BE2C (cell line): ENCODE results near the gene FAM136A.

Source experiments
- DNase-seq: peaks from one replicate; pipeline ENCODE4 v3.0.0-alpha.2; 2020
- H3K27me3 ChIP-seq: fragments of 250-450 bp; sonication (Bioruptor Pico); 2 replicates; pipeline ENCODE4 v1.5.1; 2020; ENCODE audit warnings: mild to moderate bottlenecking
- H3K36me3 ChIP-seq: fragments of 250-450 bp; sonication (Bioruptor Pico); 2 replicates; pipeline ENCODE4 v1.5.1; 2020; ENCODE audit warnings: mild to moderate bottlenecking
- H3K4me1 ChIP-seq: fragments of 250-450 bp; sonication (Bioruptor Pico); 2 replicates; pipeline ENCODE4 v1.5.1; 2020
- H3K4me3 ChIP-seq: 2 replicates; pipeline ENCODE4 v1.5.1; 2011; ENCODE audit warnings: low read depth, low read length
- H3K9me3 ChIP-seq: fragments of 250-450 bp; sonication (Bioruptor Pico); 2 replicates; pipeline ENCODE4 v1.5.1; 2020
- TF ChIP-seq, protein P1 (sequence below): IDR thresholded peaks from 2 replicates; pipeline ENCODE4 v1.5.1; 2012; ENCODE audit warnings: mild to moderate bottlenecking, low read depth, low read length

Gene FAM136A

DNA sequence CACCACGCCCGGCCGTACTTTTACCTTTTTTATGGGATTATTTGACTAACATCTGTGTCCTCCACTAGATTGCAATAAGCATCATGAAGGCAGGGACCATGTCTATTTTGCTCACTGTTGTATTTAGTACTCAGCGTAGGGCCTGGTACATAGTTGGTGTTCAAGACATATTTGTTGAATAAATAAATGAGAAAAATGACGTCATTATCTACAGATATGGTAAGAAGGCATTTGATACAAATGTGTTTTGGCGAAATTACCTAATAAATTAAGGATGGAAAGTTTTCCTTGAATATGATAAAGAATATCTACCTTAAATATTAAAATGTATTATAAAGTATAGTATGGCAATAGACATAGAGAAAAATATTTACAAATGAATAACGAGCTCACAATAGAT lies 24.0 kb upstream of the FAM136A start:
- no peak overlapping the region for H3K4me3 ChIP-seq
- no peaks in the 10 kb centered on the region for H3K9me3 ChIP-seq
- H3K27me3 ChIP-seq, result no peaks in the 10 kb centered on the region
- H3K4me1 ChIP-seq, result no peaks in the 10 kb centered on the region
- TF ChIP-seq, protein P1, sequence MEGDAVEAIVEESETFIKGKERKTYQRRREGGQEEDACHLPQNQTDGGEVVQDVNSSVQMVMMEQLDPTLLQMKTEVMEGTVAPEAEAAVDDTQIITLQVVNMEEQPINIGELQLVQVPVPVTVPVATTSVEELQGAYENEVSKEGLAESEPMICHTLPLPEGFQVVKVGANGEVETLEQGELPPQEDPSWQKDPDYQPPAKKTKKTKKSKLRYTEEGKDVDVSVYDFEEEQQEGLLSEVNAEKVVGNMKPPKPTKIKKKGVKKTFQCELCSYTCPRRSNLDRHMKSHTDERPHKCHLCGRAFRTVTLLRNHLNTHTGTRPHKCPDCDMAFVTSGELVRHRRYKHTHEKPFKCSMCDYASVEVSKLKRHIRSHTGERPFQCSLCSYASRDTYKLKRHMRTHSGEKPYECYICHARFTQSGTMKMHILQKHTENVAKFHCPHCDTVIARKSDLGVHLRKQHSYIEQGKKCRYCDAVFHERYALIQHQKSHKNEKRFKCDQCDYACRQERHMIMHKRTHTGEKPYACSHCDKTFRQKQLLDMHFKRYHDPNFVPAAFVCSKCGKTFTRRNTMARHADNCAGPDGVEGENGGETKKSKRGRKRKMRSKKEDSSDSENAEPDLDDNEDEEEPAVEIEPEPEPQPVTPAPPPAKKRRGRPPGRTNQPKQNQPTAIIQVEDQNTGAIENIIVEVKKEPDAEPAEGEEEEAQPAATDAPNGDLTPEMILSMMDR, result no peak
- no peak for DNase-seq
- H3K36me3 ChIP-seq, result no peaks in the 10 kb centered on the region

DNA sequence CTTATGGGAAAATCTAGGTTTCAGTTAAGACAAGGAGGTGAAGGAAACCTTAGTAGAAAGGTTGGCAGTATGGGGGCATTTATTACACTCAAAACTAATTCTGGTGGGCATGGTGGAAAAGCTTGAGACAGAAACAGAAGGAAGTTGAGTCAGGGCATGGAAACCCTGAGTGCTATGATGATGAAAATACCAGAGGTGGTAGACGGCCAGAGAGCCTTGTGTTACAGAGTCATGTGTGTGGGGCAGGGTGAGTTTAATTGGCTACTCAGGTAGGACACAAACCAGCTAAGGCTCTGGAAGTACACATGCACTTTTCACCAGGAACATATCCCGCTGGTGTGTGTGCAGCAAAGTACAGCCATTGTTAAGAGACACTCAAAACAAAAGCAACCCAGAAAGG lies 20.7 kb upstream of the FAM136A start:
- DNase-seq, result no peak
- Histone ChIP-seq H3K4me1 (no peaks in the 10 kb centered on the region), H3K27me3 (no peaks in the 10 kb centered on the region), H3K36me3 (no peaks in the 10 kb centered on the region), H3K9me3 (no peaks in the 10 kb centered on the region), H3K4me3 (no peak overlapping the region)
- TF ChIP-seq, protein P1, result no peak

DNA sequence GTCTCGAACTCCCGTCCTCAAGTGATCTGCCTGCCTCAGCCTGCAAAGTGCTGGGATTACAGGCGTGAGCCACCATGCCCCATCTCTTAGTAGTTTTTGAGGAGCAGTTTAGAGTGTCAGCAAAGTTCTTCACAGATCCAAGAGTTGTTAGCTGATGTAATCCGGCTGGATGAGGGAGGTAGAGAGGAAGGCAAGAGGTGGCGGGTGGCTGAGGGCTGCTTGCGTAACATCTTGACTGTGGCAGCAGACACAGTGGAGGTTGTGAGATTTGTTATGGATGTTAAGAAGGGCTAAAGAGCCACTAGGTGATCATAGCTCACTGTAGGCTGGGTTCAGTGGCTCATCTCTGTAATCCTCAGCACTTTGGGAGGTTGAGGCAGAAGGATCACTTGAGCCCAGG lies 19.5 kb upstream of the FAM136A start:
- Histone ChIP-seq H3K9me3 (no peaks in the 10 kb centered on the region), H3K27me3 (no peaks in the 10 kb centered on the region), H3K4me3 (no peak overlapping the region), H3K36me3 (no peaks in the 10 kb centered on the region), H3K4me1 (no peaks in the 10 kb centered on the region)
- DNase-seq, result no peak
- TF ChIP-seq, protein P1, result no peak

DNA sequence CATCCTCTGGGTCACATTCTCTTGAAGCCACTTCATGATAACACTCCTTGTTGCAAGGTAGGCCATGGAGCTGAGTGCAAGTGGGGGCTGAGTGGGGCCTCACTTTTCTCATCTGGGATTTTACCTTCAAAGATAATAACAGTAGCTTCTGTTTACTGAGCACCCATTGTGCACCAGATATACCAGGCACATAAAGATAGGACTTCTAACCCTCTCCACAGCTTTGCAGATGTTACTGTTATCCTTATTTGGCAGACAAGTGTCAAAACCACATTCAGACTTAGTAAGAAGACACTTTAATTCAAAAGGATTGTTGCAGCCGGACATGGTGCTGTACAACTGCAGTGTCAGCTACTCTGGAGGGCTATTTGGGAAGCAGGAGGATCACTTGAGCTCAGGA lies 12.8 kb upstream of the FAM136A start:
- TF ChIP-seq, protein P1, result no peak
- Histone ChIP-seq H3K9me3 (no peaks in the 10 kb centered on the region), H3K27me3 (no peaks in the 10 kb centered on the region), H3K4me1 (no peaks in the 10 kb centered on the region), H3K4me3 (no peak overlapping the region), H3K36me3 (no peaks in the 10 kb centered on the region)
- no peak for DNase-seq

DNA sequence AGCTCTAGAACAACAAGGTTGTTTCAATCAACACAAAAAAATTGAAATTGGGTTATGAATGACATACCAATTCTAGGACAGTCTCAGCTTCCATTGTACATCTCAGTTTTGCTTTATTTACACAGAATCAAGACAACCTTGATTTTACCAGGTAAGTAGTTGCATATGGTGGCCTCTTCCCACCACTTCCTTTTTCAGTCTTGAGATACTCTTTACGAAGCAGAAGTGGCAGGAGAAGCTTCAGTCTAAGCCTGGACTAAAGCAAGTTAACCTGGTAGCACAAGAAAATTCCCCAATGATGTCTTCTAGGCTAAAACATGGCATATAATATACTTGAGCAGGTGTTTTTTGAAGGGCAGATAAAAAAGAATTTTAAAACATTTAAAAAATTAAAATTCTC lies 10.7 kb upstream of the FAM136A start:
- H3K4me1 ChIP-seq, result no peaks in the 10 kb centered on the region
- TF ChIP-seq, protein P1, result no peak
- no peak for DNase-seq
- no peak overlapping the region for H3K4me3 ChIP-seq
- H3K36me3 ChIP-seq, result no peaks in the 10 kb centered on the region
- no peaks in the 10 kb centered on the region for H3K27me3 ChIP-seq
- no peaks in the 10 kb centered on the region for H3K9me3 ChIP-seq

DNA sequence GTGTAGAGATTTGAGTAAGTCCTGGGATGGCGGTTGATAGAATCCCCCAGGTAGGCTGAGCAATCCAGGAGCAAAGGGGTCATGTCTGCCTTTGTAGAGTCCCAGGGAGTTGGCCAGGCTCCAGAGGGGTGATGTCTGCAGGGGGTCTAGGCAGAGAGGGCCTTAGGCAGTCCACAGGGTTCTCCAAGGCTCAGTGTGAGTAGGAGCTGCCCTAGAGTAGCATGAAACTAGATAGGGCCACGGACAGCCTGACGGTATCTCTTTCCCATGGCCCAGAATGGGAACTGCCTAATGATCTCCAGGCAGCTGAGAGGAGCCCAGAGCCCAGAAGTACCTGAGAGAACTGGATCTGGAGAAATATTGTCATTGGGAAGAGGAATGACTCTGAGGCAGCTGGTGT lies 9.0 kb upstream of the FAM136A start:
- Histone ChIP-seq H3K9me3 (no peaks in the 10 kb centered on the region), H3K27me3 (no peaks in the 10 kb centered on the region), H3K4me1 (no peaks in the 10 kb centered on the region), H3K4me3 (no peak overlapping the region), H3K36me3 (no peaks in the 10 kb centered on the region)
- TF ChIP-seq, protein P1, result no peak
- DNase-seq, result no peak
